ENCODE results near the gene PPP1R3C.

The PPP1R3C gene

GRCh38 chr10:91668913-91669312, 36.0 kb upstream of the PPP1R3C start:
- Histone ChIP-seq H3K27me3 (ENCODE audit: insufficient read depth, low read length, poor library complexity) (no peaks in the 10 kb centered on the region), H3K27ac (ENCODE audit: low read length) (no peak overlapping the region), H3K9ac (ENCODE audit: low read depth, low read length) (no peak overlapping the region), H3K79me2 (ENCODE audit: insufficient read depth, low read length) (no peaks in the 10 kb centered on the region), H3K4me2 (ENCODE audit: insufficient read depth, low read length) (no peak overlapping the region), H2AFZ (ENCODE audit: low read depth, low read length) (no peak overlapping the region), H4K20me1 (ENCODE audit: insufficient read depth, low read length) (no peaks in the 10 kb centered on the region), H3K4me3 (ENCODE audit: low read depth in 1 of 2, low read length in 2 of 2) (no peak overlapping the region), H3K9me3 (ENCODE audit: insufficient read depth, low read length, severe bottlenecking) (no peaks in the 10 kb centered on the region), H3K4me1 (ENCODE audit: insufficient read depth, low read length) (peaks cover 12% of the 10 kb centered on the region), H3K36me3 (ENCODE audit: insufficient read depth, low read length) (no peaks in the 10 kb centered on the region)
- DNase-seq (no peak), ATAC-seq (ENCODE audit: insufficient read depth, low read depth) (no peak)
- no peak for TF ChIP-seq EZH2 (IDR thresholded peaks at IDR 0.05; ENCODE audit: borderline replicate concordance, low read depth, low read length, severe bottlenecking)
- TF ChIP-seq CTCF (IDR thresholded peaks at IDR 0.05; ENCODE audit: borderline replicate concordance, extremely low read depth, low read length, poor library complexity, severe bottlenecking): no peak

GRCh38 chr10:91665842-91666241, 33.0 kb upstream of the PPP1R3C start:
- H3K4me1 ChIP-seq (ENCODE audit: insufficient read depth, low read length): no peaks in the 10 kb centered on the region
- H3K79me2 ChIP-seq (ENCODE audit: insufficient read depth, low read length): no peaks in the 10 kb centered on the region
- H3K4me3 ChIP-seq (ENCODE audit: low read depth in 1 of 2, low read length in 2 of 2): no peak overlapping the region
- no peaks in the 10 kb centered on the region for H3K9me3 ChIP-seq (ENCODE audit: insufficient read depth, low read length, severe bottlenecking)
- H4K20me1 ChIP-seq (ENCODE audit: insufficient read depth, low read length): no peaks in the 10 kb centered on the region
- no peaks in the 10 kb centered on the region for H3K36me3 ChIP-seq (ENCODE audit: insufficient read depth, low read length)
- H3K4me2 ChIP-seq (ENCODE audit: insufficient read depth, low read length): no peak overlapping the region
- no peak overlapping the region for H3K27ac ChIP-seq (ENCODE audit: low read length)
- DNase-seq (no peak), ATAC-seq (ENCODE audit: insufficient read depth, low read depth) (no peak)
- H3K9ac ChIP-seq (ENCODE audit: low read depth, low read length): no peak overlapping the region
- H3K27me3 ChIP-seq (ENCODE audit: insufficient read depth, low read length, poor library complexity): no peaks in the 10 kb centered on the region
- no peak overlapping the region for H2AFZ ChIP-seq (ENCODE audit: low read depth, low read length)
- TF ChIP-seq EZH2 (IDR thresholded peaks at IDR 0.05; ENCODE audit: borderline replicate concordance, low read depth, low read length, severe bottlenecking): no peak
- no peak for TF ChIP-seq CTCF (IDR thresholded peaks at IDR 0.05; ENCODE audit: borderline replicate concordance, extremely low read depth, low read length, poor library complexity, severe bottlenecking)

GRCh38 chr10:91664426-91664825, 31.6 kb upstream of the PPP1R3C start:
- no peaks in the 10 kb centered on the region for H3K79me2 ChIP-seq (ENCODE audit: insufficient read depth, low read length)
- no peaks in the 10 kb centered on the region for H3K27me3 ChIP-seq (ENCODE audit: insufficient read depth, low read length, poor library complexity)
- ATAC-seq (ENCODE audit: insufficient read depth, low read depth): no peak
- no peaks in the 10 kb centered on the region for H3K36me3 ChIP-seq (ENCODE audit: insufficient read depth, low read length)
- no peak overlapping the region for H2AFZ ChIP-seq (ENCODE audit: low read depth, low read length)
- H3K4me1 ChIP-seq (ENCODE audit: insufficient read depth, low read length): no peaks in the 10 kb centered on the region
- H3K27ac ChIP-seq (ENCODE audit: low read length): no peak overlapping the region
- no peaks in the 10 kb centered on the region for H3K9me3 ChIP-seq (ENCODE audit: insufficient read depth, low read length, severe bottlenecking)
- H3K4me3 ChIP-seq (ENCODE audit: low read depth in 1 of 2, low read length in 2 of 2): no peak overlapping the region
- H3K9ac ChIP-seq (ENCODE audit: low read depth, low read length): no peak overlapping the region
- DNase-seq: no peak
- no peak overlapping the region for H3K4me2 ChIP-seq (ENCODE audit: insufficient read depth, low read length)
- no peak for TF ChIP-seq EZH2 (IDR thresholded peaks at IDR 0.05; ENCODE audit: borderline replicate concordance, low read depth, low read length, severe bottlenecking)
- TF ChIP-seq CTCF (IDR thresholded peaks at IDR 0.05; ENCODE audit: borderline replicate concordance, extremely low read depth, low read length, poor library complexity, severe bottlenecking): no peak
- H4K20me1 ChIP-seq (ENCODE audit: insufficient read depth, low read length): no peaks in the 10 kb centered on the region

DNA sequence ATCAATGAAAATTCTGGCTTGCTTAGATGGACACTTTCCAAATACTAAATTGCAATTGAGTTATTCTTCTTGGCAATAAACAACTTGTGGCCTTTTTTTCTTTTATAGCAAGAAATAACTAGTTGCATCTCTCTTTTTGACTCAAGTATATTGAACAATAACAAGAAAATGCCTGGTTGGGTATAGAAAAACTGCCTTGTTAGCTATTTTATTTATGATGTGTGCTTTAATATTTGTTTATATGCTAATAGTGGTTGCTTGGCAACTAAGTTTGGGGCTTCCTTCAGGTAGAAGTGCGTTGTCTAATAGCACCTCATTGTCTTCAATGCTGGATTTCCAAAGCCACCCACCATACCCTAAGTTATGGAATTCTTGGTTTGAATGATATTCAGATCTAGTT, 30.1 kb upstream of the PPP1R3C start:
- H3K4me2 ChIP-seq (ENCODE audit: insufficient read depth, low read length): no peak overlapping the region
- H3K4me1 ChIP-seq (ENCODE audit: insufficient read depth, low read length): no peaks in the 10 kb centered on the region
- no peaks in the 10 kb centered on the region for H3K27me3 ChIP-seq (ENCODE audit: insufficient read depth, low read length, poor library complexity)
- no peak overlapping the region for H3K27ac ChIP-seq (ENCODE audit: low read length)
- H3K4me3 ChIP-seq (ENCODE audit: low read depth in 1 of 2, low read length in 2 of 2): no peak overlapping the region
- H4K20me1 ChIP-seq (ENCODE audit: insufficient read depth, low read length): no peaks in the 10 kb centered on the region
- no peaks in the 10 kb centered on the region for H3K9me3 ChIP-seq (ENCODE audit: insufficient read depth, low read length, severe bottlenecking)
- H3K36me3 ChIP-seq (ENCODE audit: insufficient read depth, low read length): no peaks in the 10 kb centered on the region
- no peak for DNase-seq
- no peak for TF ChIP-seq CTCF (IDR thresholded peaks at IDR 0.05; ENCODE audit: borderline replicate concordance, extremely low read depth, low read length, poor library complexity, severe bottlenecking)
- TF ChIP-seq EZH2 (IDR thresholded peaks at IDR 0.05; ENCODE audit: borderline replicate concordance, low read depth, low read length, severe bottlenecking): no peak
- H3K79me2 ChIP-seq (ENCODE audit: insufficient read depth, low read length): no peaks in the 10 kb centered on the region
- no peak overlapping the region for H3K9ac ChIP-seq (ENCODE audit: low read depth, low read length)
- ATAC-seq (ENCODE audit: insufficient read depth, low read depth): no peak
- no peak overlapping the region for H2AFZ ChIP-seq (ENCODE audit: low read depth, low read length)
